AG04450 (cell line): ENCODE results near the gene FBRSL1. TPM values are rescaled to one million over a fixed set of nuclear protein-coding genes. Genes with fewer than 3 reads are reported as not detected.

ENCODE experiments used
- CTCF ChIA-PET: fragments of 300-600, 350-600 bp; formaldehyde crosslinking; extraction: SDS; loops from one replicate; lab custom pipeline; 2022; ENCODE audit warnings: antibody characterized with exemption, inconsistent platforms; lab: Charles Lee
- POLR2A ChIA-PET: fragments of 350-600 bp; formaldehyde crosslinking; extraction: SDS; loops from one replicate; lab custom pipeline; 2021; ENCODE audit warnings: antibody characterized with exemption, inconsistent platforms; lab: Yijun Ruan, JAX
- DNase-seq: peaks from one replicate; pipeline ENCODE4 v3.0.0-alpha.2; 2011; ENCODE audit warnings: low read depth, low spot score
- H3K27ac ChIP-seq: one replicate; pipeline ENCODE4 v1.5.1; 2012; ENCODE audit warnings: low read depth, low read length, control low read depth
- H3K27me3 ChIP-seq: one replicate; pipeline ENCODE4 v1.6.0; 2012; ENCODE audit warnings: low read length; ENCODE audit not compliant: control insufficient read depth, insufficient read depth
- H3K4me3 ChIP-seq: 2 replicates; pipeline ENCODE4 v1.5.1; 2011; ENCODE audit warnings: mild to moderate bottlenecking, low read depth, low read length, control low read depth
- H3K9me3 ChIP-seq: 2 replicates; pipeline ENCODE4 v1.5.1; 2012; ENCODE audit warnings: low read length; ENCODE audit not compliant: control insufficient read depth, insufficient read depth
- polyA plus RNA-seq: library from polyadenylated mRNA; depleted of rRNA; stranded (reverse); fragments of >200 nt; gene quantifications from 2 replicates; pipeline ENCODE4 v1.2.3, GENCODE V29; 2011
- TF ChIP-seq, protein P1 (sequence below): IDR thresholded peaks from 2 replicates; pipeline ENCODE4 v1.5.1; 2011; ENCODE audit warnings: low read depth, low read length, control low read depth, inconsistent platforms

The FBRSL1 gene
- polyA plus RNA-seq, 1 experiment, result 1.1 TPM

DNA sequence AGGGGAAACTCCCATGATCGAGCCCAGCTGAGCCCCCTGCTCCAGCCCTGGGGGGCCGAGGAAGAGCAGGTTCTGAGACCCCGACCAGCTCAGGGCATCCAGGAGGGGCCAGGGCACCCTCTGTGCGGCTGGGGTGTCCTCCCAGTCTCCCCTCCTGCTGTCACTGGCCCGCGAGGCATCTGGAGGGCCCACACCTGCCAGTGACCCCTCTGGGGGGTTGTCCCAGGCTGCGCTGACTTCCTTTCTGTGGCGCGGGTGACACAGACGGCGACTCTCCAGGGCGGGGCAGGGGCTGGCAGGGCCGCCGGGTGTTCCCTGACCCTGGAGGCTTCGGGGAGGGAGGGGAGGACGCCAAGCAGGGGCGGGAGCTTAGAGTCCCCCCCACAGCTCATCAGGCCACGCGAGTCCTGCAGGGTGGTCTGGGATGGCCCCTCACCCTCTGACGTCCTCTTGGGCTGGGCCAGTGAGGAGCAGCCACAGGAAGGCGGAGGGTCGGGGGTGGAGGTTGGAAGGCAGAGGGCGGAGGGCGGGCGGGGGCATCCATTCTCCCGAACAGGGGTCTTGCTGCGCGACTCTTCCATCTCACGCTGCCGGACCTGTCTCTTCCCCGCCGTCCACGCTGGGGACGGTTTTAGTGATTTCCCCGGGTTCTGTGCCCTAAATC lies 38.6 kb upstream of the FBRSL1 start:
- no peak overlapping the region for H3K27ac ChIP-seq
- ChIA-PET CTCF (no interaction called here), POLR2A (no interaction called here)
- no peak for DNase-seq
- peaks cover 38% of the 10 kb centered on the region for H3K27me3 ChIP-seq
- no peak overlapping the region for H3K4me3 ChIP-seq
- TF ChIP-seq, protein P1, sequence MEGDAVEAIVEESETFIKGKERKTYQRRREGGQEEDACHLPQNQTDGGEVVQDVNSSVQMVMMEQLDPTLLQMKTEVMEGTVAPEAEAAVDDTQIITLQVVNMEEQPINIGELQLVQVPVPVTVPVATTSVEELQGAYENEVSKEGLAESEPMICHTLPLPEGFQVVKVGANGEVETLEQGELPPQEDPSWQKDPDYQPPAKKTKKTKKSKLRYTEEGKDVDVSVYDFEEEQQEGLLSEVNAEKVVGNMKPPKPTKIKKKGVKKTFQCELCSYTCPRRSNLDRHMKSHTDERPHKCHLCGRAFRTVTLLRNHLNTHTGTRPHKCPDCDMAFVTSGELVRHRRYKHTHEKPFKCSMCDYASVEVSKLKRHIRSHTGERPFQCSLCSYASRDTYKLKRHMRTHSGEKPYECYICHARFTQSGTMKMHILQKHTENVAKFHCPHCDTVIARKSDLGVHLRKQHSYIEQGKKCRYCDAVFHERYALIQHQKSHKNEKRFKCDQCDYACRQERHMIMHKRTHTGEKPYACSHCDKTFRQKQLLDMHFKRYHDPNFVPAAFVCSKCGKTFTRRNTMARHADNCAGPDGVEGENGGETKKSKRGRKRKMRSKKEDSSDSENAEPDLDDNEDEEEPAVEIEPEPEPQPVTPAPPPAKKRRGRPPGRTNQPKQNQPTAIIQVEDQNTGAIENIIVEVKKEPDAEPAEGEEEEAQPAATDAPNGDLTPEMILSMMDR, result no peak
- H3K9me3 ChIP-seq, result peaks cover 16% of the 10 kb centered on the region

DNA sequence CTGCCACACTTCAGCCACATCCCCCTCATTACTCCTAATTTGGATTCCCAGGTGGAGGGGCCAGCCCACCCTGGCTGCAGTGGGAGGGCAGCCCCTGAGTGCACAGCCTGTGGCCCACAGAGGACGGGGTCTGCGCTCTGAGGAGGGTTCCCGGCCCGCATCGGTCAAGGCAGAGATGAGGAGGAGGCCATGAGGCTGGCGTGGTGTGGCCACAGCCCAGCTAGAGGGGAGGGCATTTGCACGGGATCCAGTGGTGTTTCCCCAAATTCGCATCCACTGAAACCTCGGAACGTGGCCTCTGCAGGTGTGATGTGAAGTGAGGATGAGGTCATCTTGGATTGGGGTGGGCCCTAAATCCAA lies 38.1 kb upstream of the FBRSL1 start:
- TF ChIP-seq, protein P1, result no peak
- H3K4me3 ChIP-seq, result no peak overlapping the region
- H3K27ac ChIP-seq, result no peak overlapping the region
- H3K9me3 ChIP-seq, result peaks cover 21% of the 10 kb centered on the region
- POLR2A ChIA-PET, result no interaction called here
- no peak for DNase-seq
- peaks cover 38% of the 10 kb centered on the region for H3K27me3 ChIP-seq
- CTCF ChIA-PET, result no interaction called here

DNA sequence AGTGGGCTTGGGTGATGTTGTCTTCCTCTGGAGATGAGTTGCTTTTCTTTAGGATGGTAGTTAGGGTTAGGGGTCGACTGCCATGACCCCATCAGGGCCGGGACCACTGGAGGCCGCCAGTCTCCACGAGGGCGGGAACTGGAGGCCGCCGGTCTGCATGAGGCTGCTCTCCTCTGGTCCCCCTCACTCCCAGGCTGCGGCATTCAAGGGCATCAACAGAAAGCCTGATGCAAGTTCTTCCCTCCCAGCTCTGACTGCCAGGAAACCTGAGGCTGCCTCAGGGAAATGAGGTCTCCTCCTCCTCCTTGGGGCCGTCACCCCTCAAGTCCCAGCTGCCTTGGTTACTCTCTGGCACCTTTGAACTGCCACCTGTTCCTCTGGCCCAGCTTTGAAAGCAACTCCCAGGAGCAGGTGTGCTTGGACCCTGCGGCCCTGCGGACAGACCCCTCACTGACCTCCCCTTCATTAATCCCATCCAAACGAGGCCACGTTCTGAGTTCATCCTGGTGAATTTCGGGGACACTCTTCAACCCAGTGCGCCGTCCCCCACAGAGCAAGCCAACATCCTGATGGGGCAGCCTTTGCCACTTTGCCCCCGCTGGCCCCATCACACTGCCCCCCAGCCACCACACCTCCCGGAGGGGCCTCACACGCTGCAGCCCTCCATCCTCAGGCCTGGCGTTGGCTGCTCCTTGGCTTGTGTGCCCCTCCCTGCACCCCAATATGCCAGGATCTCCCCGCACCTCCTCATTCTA lies 37.2 kb upstream of the FBRSL1 start:
- ChIA-PET CTCF (no interaction called here), POLR2A (no interaction called here)
- Histone ChIP-seq H3K27ac (no peak overlapping the region), H3K4me3 (no peak overlapping the region), H3K27me3 (peaks cover 38% of the 10 kb centered on the region), H3K9me3 (peaks cover 25% of the 10 kb centered on the region)
- TF ChIP-seq, protein P1, result no peak
- DNase-seq, result no peak

DNA sequence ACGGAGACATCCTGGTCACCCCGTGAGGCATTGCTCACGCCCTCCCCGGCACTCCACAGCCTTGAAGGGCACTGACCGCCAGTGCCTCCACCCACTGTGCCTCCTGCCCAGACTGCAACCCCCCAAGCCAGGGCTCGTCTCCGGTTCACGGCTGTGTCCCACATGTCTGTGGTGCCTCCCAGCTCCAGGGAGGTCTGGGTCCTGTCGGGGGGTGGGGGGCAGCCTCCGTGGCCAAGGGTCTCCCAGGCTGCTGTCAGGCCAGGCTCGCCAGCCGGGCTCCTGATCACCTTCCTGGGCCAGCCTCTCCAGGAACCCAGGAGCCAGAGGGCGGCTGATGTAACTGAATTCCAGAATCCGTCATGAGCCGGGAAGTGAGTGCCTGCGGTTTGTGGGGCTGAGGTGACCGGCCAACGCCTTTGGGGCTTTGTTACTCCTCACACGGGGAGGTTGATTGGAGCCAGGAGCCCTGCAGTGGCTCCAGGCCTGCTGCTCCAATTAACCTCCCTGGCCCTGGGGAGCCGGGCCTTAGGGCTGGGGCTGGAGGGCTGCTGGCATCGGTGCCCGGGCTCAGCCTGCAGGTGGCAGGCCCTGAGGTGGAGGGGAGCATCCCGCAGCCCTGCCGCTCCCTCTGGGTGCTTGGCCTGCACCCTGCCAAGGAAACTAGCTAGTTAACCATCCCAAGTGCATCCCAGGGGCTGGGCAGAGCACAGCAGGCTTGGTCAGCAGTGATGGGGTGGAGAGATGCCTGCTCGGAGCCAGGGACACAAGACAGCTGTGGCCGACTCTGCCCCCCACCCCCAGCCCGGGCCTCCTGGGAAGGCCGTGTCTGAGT lies 36.4 kb upstream of the FBRSL1 start:
- POLR2A ChIA-PET, result no interaction called here
- H3K27me3 ChIP-seq, result peaks cover 33% of the 10 kb centered on the region
- H3K9me3 ChIP-seq, result peaks cover 28% of the 10 kb centered on the region
- DNase-seq, result no peak
- CTCF ChIA-PET, result no interaction called here
- TF ChIP-seq, protein P1, result no peak
- no peak overlapping the region for H3K27ac ChIP-seq
- no peak overlapping the region for H3K4me3 ChIP-seq
